Naive thymus-derived CD8-positive, alpha-beta T cell (primary cell): ENCODE measurements around the gene CCL25. TPM values are rescaled to one million over a fixed set of nuclear protein-coding genes. Genes with fewer than 3 reads are reported as not detected.

Source experiments
- ATAC-seq, 2 donors: fragments of 150-1000 bp; cut with Tn5 transposase in 1 of 2; sonication (Bioruptor Pico), chemical (Tn5 transposase) in 1 of 2; 1 replicate in 1 of 2; 2 replicates in 1 of 2; pipeline ENCODE4 v1.10.0; 2021; ENCODE audit warnings: mild to moderate bottlenecking in 2 of 2, moderate library complexity in 2 of 2
- POLR2A ChIA-PET: fragments of 350-600 bp; sonication (Branson Sonifier 250); formaldehyde crosslinking; loops from one replicate; lab custom pipeline; 2021; ENCODE audit warnings: antibody characterized with exemption; lab: Charles Lee
- DNase-seq, 10 donors: peaks; one replicate each; pipeline versions ENCODE4 v3.0.0 to v3.0.0-alpha.2; 2020 to 2022
- H3K27ac Mint-ChIP-seq, 10 donors: one replicate each; pipeline ENCODE4 v1.8.0; 2020 to 2022; ENCODE audit warnings: mild to moderate bottlenecking in 10 of 10, mixed read lengths in 10 of 10, moderate library complexity in 4 of 10, inconsistent platforms in 1 of 10
- H3K27me3 Mint-ChIP-seq, 5 donors: one replicate each; pipeline ENCODE4 v1.8.0; 2021 to 2022; ENCODE audit warnings: mixed read lengths in 5 of 5
- H3K36me3 Mint-ChIP-seq, 3 donors: one replicate each; pipeline ENCODE4 v1.8.0; 2020 to 2022; ENCODE audit warnings: mixed read lengths in 3 of 3, mild to moderate bottlenecking in 2 of 3, inconsistent platforms in 1 of 3
- H3K4me1 Mint-ChIP-seq, 4 donors: one replicate each; pipeline ENCODE4 v1.8.0; 2021 to 2022; ENCODE audit warnings: mixed read lengths in 4 of 4
- H3K4me3 Mint-ChIP-seq, 10 donors: one replicate each; pipeline ENCODE4 v1.8.0; 2020 to 2022; ENCODE audit warnings: mild to moderate bottlenecking in 10 of 10, mixed read lengths in 10 of 10, moderate library complexity in 6 of 10, inconsistent platforms in 1 of 10
- H3K9me3 Mint-ChIP-seq, 9 donors: one replicate each; pipeline ENCODE4 v1.8.0; 2020 to 2022; ENCODE audit warnings: mixed read lengths in 9 of 9, mild to moderate bottlenecking in 3 of 9, inconsistent platforms in 1 of 9, moderate library complexity in 1 of 9
- polyA plus RNA-seq, 3 donors: library from polyadenylated mRNA; unstranded; fragments of 300-500 nt; fragmentation: Illumina TruSeq; gene quantifications; one replicate each; pipeline ENCODE4 v1.2.3, GENCODE V29; 2021
- total RNA-seq, 8 experiments: library from RNA in 2 of 8; stranded (reverse) in 2 of 8; gene quantifications; one replicate each; pipeline ENCODE4 v1.2.3 and lab custom pipeline; 2021 to 2026

CCL25 gene
- total and polyA plus RNA-seq, 5 experiments from 2014 or later = 0.22 to 0.36 TPM; not detected in 3

- Mint-ChIP-seq H3K27me3 (peaks cover 0 to 14% (median 7%) of the 10 kb centered on the region in 5 donors), H3K27ac (no peak overlapping the region), H3K36me3 (no peaks in the 10 kb centered on the region), H3K4me1 (no peaks in the 10 kb centered on the region), H3K9me3 (peaks cover 0 to 10% (median 0%) of the 10 kb centered on the region in 9 donors), H3K4me3 (no peak overlapping the region)
- ATAC-seq (no peak), DNase-seq (no peak)
- POLR2A ChIA-PET = no interaction called here
These were observed 57.5 kb downstream of the CCL25 start for GRCh38 chr19:8109890-8110662.

- POLR2A ChIA-PET = no interaction called here
- no peak for ATAC-seq
These were observed 58.4 kb downstream of the CCL25 start for GRCh38 chr19:8110931-8111330.

DNA sequence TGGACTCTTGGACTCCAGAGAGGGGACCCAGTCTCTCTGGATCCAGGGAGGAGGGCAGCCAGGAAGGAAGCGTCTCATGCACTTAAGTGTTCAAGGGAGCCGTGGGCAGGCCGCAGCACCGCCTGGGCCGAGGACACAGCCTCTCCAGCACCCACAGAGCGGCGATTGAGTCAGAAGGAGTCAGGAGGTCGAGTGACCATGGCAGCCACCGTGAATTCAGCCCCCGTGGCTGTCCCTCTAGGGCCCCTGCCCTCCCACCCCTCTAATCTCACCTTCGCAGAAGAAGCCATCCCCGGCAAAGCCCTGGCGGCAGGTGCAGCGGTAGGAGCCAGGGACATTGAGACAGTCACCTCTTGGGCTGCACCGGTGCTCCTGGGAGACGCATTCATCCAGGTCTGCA, 58.8 kb downstream of the CCL25 start:
- H3K27me3 Mint-ChIP-seq = peaks cover 0 to 12% (median 5%) of the 10 kb centered on the region in 5 donors
- H3K36me3 Mint-ChIP-seq = no peaks in the 10 kb centered on the region
- no peak overlapping the region for H3K4me3 Mint-ChIP-seq
- H3K4me1 Mint-ChIP-seq = no peaks in the 10 kb centered on the region
- H3K27ac Mint-ChIP-seq = no peak overlapping the region
- POLR2A ChIA-PET = no interaction called here
- no peak for DNase-seq
- peaks cover 0 to 10% (median 0%) of the 10 kb centered on the region in 9 donors for H3K9me3 Mint-ChIP-seq
- no peak for ATAC-seq

More at GRCh38 chr19:8110931-8111330, 58.4 kb downstream of the CCL25 start:
- no peak for DNase-seq
- peaks cover 0 to 12% (median 5%) of the 10 kb centered on the region in 5 donors for H3K27me3 Mint-ChIP-seq
- H3K9me3 Mint-ChIP-seq = peaks cover 0 to 10% (median 0%) of the 10 kb centered on the region in 9 donors
- H3K4me3 Mint-ChIP-seq = no peak overlapping the region
- H3K27ac Mint-ChIP-seq = no peak overlapping the region
- H3K4me1 Mint-ChIP-seq = no peaks in the 10 kb centered on the region
- no peaks in the 10 kb centered on the region for H3K36me3 Mint-ChIP-seq

Other genes with a start within 250 kb of the CCL25 start
- gene EVI5L, start 222.5 kb upstream of the CCL25 start, total RNA-seq = 10 to 100 TPM; 10.5 to 11.5 TPM
- 1 to 10 TPM; 1.1 to 2.7 (median 1.7) TPM for gene EVI5L, start 222.5 kb upstream of the CCL25 start, polyA plus RNA-seq
- under 1 TPM; 0.11 to 0.21 TPM for gene PRR36, start 178.4 kb upstream of the CCL25 start, total RNA-seq
- under 1 TPM; 0.03 to 0.18 (median 0.13) TPM for gene PRR36, start 178.4 kb upstream of the CCL25 start, polyA plus RNA-seq
- gene LRRC8E, start 164.2 kb upstream of the CCL25 start, total RNA-seq = not detected
- not detected for gene LRRC8E, start 164.2 kb upstream of the CCL25 start, polyA plus RNA-seq
- gene MAP2K7, start 148.9 kb upstream of the CCL25 start, total RNA-seq = 10 to 100 TPM; 85.7 to 86.9 TPM
- gene MAP2K7, start 148.9 kb upstream of the CCL25 start, polyA plus RNA-seq = 1 to 10 TPM; 1.8 to 5.1 (median 2.3) TPM
- under 1 TPM; 0.41 to 0.57 TPM for gene TGFBR3L, start 137.9 kb upstream of the CCL25 start, total RNA-seq
- under 1 TPM in 1 of 3 donors, not detected in 2; 0.60 TPM for gene TGFBR3L, start 137.9 kb upstream of the CCL25 start, polyA plus RNA-seq
- gene SNAPC2, start 132.4 kb upstream of the CCL25 start, total RNA-seq = 10 to 100 TPM; 14.3 to 14.8 TPM
- gene SNAPC2, start 132.4 kb upstream of the CCL25 start, polyA plus RNA-seq = 10 to 100 TPM; 11.4 to 19.9 (median 12.8) TPM
- gene CTXN1, start 126.6 kb upstream of the CCL25 start, total RNA-seq = not detected
- not detected for gene CTXN1, start 126.6 kb upstream of the CCL25 start, polyA plus RNA-seq
- 10 to 100 TPM; 83.1 to 86.9 TPM for gene TIMM44, start 109.1 kb upstream of the CCL25 start, total RNA-seq
- 10 to 100 TPM in 2 of 3 donors, 1 to 10 TPM in 1; 9.9 to 19.7 (median 15.3) TPM for gene TIMM44, start 109.1 kb upstream of the CCL25 start, polyA plus RNA-seq
- 10 to 100 TPM; 55.1 to 55.8 TPM for gene ELAVL1, start 47.1 kb upstream of the CCL25 start, total RNA-seq
- gene ELAVL1, start 47.1 kb upstream of the CCL25 start, polyA plus RNA-seq = 10 to 100 TPM; 41.5 to 55.5 (median 45.5) TPM
- gene FBN3, start 96.8 kb downstream of the CCL25 start, total RNA-seq = not detected
- not detected for gene FBN3, start 96.8 kb downstream of the CCL25 start, polyA plus RNA-seq
- 10 to 100 TPM; 26.2 to 31.7 TPM for gene CERS4, start 156.6 kb downstream of the CCL25 start, total RNA-seq
- gene CERS4, start 156.6 kb downstream of the CCL25 start, polyA plus RNA-seq = 1 to 10 TPM; 5.4 to 8.0 (median 7.9) TPM